DND-41 (cell line): ENCODE measurements around the gene SSTR4.

Experiments used
- ATAC-seq: fragments of 200-7000 bp; cut with Tn5 transposase; 3 replicates; pipeline ENCODE4 v1.9.1; 2021; ENCODE audit warnings: low read depth; ENCODE audit not compliant: insufficient read depth
- DNase-seq: peaks from one replicate; pipeline ENCODE4 v3.0.0-alpha.2; 2020
- H2AFZ ChIP-seq: 2 replicates; pipeline ENCODE4 v1.6.0; 2012; ENCODE audit warnings: low read depth, low read length
- H3K27ac ChIP-seq: 2 replicates; pipeline ENCODE4 v1.5.1; 2012; ENCODE audit warnings: low read length, inconsistent platforms
- H3K27me3 ChIP-seq: fragments of 200-600 bp; sonication (generic); 2 replicates; pipeline ENCODE4 v1.6.0; 2012; ENCODE audit warnings: low read length, mild to moderate bottlenecking, inconsistent platforms; ENCODE audit not compliant: insufficient read depth, poor library complexity
- H3K36me3 ChIP-seq: 2 replicates; pipeline ENCODE4 v1.5.1; 2012; ENCODE audit warnings: low read length, inconsistent platforms; ENCODE audit not compliant: insufficient read depth
- H3K4me1 ChIP-seq: 2 replicates; pipeline ENCODE4 v1.5.1; 2012; ENCODE audit warnings: mild to moderate bottlenecking, low read length; ENCODE audit not compliant: insufficient read depth
- H3K4me2 ChIP-seq: 2 replicates; pipeline ENCODE4 v1.6.0; 2012; ENCODE audit warnings: mild to moderate bottlenecking, moderate library complexity, low read length, inconsistent platforms; ENCODE audit not compliant: insufficient read depth
- H3K4me3 ChIP-seq, 2 experiments: fragments of 200-600 bp in 1 of 2; shearing (Covaris generic) in 1 of 2; 2 replicates each; pipeline ENCODE4 v1.5.1; 2012 to 2016; ENCODE audit warnings: inconsistent platforms in 2 of 2, low read length in 2 of 2, mild to moderate bottlenecking in 2 of 2, low read depth in 1 of 2, moderate library complexity in 1 of 2
- H3K79me2 ChIP-seq: 2 replicates; pipeline ENCODE4 v1.6.0; 2012; ENCODE audit warnings: low read length, inconsistent platforms; ENCODE audit not compliant: insufficient read depth
- H3K9ac ChIP-seq: 2 replicates; pipeline ENCODE4 v1.6.0; 2012; ENCODE audit warnings: low read depth, mild to moderate bottlenecking, inconsistent platforms, low read length, moderate library complexity
- H3K9me3 ChIP-seq: 2 replicates; pipeline ENCODE4 v1.5.1; 2012; ENCODE audit warnings: low read length, moderate library complexity, mild to moderate bottlenecking, inconsistent platforms; ENCODE audit not compliant: insufficient read depth, severe bottlenecking
- H4K20me1 ChIP-seq: 2 replicates; pipeline ENCODE4 v1.6.0; 2012; ENCODE audit warnings: low read length; ENCODE audit not compliant: insufficient read depth
- CTCF ChIP-seq: IDR thresholded peaks from 2 replicates; pipeline ENCODE4 v1.5.1; 2012; ENCODE audit warnings: borderline replicate concordance, low read length, moderate library complexity, mild to moderate bottlenecking; ENCODE audit not compliant: poor library complexity, severe bottlenecking; ENCODE audit errors: extremely low read depth
- EZH2 ChIP-seq: IDR thresholded peaks from 3 replicates; pipeline ENCODE4 v1.6.1; 2012; ENCODE audit warnings: borderline replicate concordance, low read depth, mild to moderate bottlenecking, moderate library complexity, low read length, inconsistent platforms; ENCODE audit not compliant: severe bottlenecking

The SSTR4 gene

GRCh38 chr20:23003881-23004460, 31.1 kb upstream of the SSTR4 start:
- Histone ChIP-seq H3K4me1 (no peaks in the 10 kb centered on the region), H3K4me3 (no peak overlapping the region), H3K79me2 (no peaks in the 10 kb centered on the region), H3K4me2 (no peak overlapping the region), H2AFZ (no peak overlapping the region), H3K36me3 (no peaks in the 10 kb centered on the region), H4K20me1 (no peaks in the 10 kb centered on the region), H3K27ac (no peak overlapping the region), H3K9me3 (no peaks in the 10 kb centered on the region), H3K9ac (no peak overlapping the region), H3K27me3 (no peaks in the 10 kb centered on the region)
- TF ChIP-seq EZH2 = no peak
- no peak for TF ChIP-seq CTCF
- no peak for DNase-seq
- no peak for ATAC-seq

GRCh38 chr20:23005776-23006175, 29.3 kb upstream of the SSTR4 start:
- Histone ChIP-seq H2AFZ (no peak overlapping the region), H3K9me3 (no peaks in the 10 kb centered on the region), H4K20me1 (no peaks in the 10 kb centered on the region), H3K4me3 (no peak overlapping the region), H3K79me2 (no peaks in the 10 kb centered on the region), H3K9ac (no peak overlapping the region), H3K4me1 (no peaks in the 10 kb centered on the region), H3K27ac (no peak overlapping the region), H3K4me2 (no peak overlapping the region), H3K27me3 (no peaks in the 10 kb centered on the region), H3K36me3 (no peaks in the 10 kb centered on the region)
- TF ChIP-seq CTCF (no peak), EZH2 (no peak)
- DNase-seq (no peak), ATAC-seq (no peak)

- Histone ChIP-seq H3K79me2 (no peaks in the 10 kb centered on the region), H4K20me1 (no peaks in the 10 kb centered on the region), H3K9ac (no peak overlapping the region), H3K4me1 (no peaks in the 10 kb centered on the region), H3K36me3 (no peaks in the 10 kb centered on the region), H3K4me2 (no peak overlapping the region), H2AFZ (no peak overlapping the region), H3K27me3 (no peaks in the 10 kb centered on the region), H3K4me3 (no peak overlapping the region), H3K9me3 (no peaks in the 10 kb centered on the region), H3K27ac (no peak overlapping the region)
- ATAC-seq (no peak), DNase-seq (no peak)
- TF ChIP-seq EZH2 (no peak), CTCF (no peak)
Measured at GRCh38 chr20:23007462-23007861, 27.6 kb upstream of the SSTR4 start.
